Hepatocyte (in vitro differentiated cells): ENCODE measurements around the gene VPS8.

Experiments used
- CTCF ChIP-seq: fragments of 200-600 bp; sonication (generic); IDR thresholded peaks from 2 replicates; pipeline ENCODE4 v1.5.1; 2016; ENCODE audit warnings: antibody characterized with exemption, mild to moderate bottlenecking; ENCODE audit not compliant: poor library complexity
- EZH2 ChIP-seq: fragments of 200-600 bp; sonication (generic); IDR thresholded peaks from 2 replicates; pipeline ENCODE4 v1.6.1; 2016; ENCODE audit warnings: antibody characterized with exemption, mild to moderate bottlenecking, borderline replicate concordance
- EZH2phosphoT487 ChIP-seq: fragments of 200-600 bp; sonication (generic); IDR thresholded peaks from one replicate; pipeline ENCODE4 v1.6.1; 2018; ENCODE audit warnings: antibody characterized with exemption, mild to moderate bottlenecking, low read depth, moderate library complexity; ENCODE audit not compliant: unreplicated experiment, severe bottlenecking

- TF ChIP-seq EZH2 (no peak), CTCF (no peak), EZH2phosphoT487 (no peak)
Observed at GRCh38 chr3:184810146-184810545, 1.8 kb upstream of the VPS8 start.
